NCI-H2196 treated with DMSO at 0.1 percent for 48 hours (cell line): ENCODE data around the gene PYHIN1.

Experiments used
- DNase-seq: peaks from one replicate; lab custom pipeline; 2025; ENCODE audit not compliant: unreplicated experiment; lab: John Stamatoyannopoulos, UW

Gene PYHIN1

GRCh38 chr1:159011751-159012150 lies 80.4 kb downstream of the PYHIN1 start:
- no peak for DNase-seq

GRCh38 chr1:159012495-159012894 lies 81.1 kb downstream of the PYHIN1 start:
- no peak for DNase-seq

GRCh38 chr1:159014003-159014571 lies 82.7 kb downstream of the PYHIN1 start:
- no peak for DNase-seq

GRCh38 chr1:159014851-159015250 lies 83.5 kb downstream of the PYHIN1 start:
- no peak for DNase-seq

DNA sequence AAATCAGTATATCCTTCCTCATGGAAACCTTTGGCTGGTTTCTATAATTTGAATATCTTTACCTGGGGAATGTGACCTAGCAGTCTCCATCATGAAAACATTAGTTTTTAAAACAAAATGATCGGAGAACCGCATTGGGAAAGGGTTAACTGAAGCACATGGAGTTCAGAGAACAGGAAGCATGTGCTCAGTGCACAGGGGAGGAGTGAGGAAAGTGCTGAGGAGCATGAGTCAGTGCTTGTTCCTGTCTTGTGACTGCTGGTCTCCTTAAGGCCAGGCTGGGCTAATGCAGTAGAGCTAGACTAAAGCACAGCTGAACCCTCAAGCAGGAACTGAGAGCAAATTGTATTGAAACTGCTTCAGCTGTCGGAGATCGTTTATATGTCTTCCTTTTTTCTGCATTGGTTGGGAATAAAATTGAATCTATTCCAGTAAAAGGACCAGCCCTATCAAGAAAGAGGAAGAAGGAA lies 84.1 kb downstream of the PYHIN1 start:
- DNase-seq, result no peak

DNA sequence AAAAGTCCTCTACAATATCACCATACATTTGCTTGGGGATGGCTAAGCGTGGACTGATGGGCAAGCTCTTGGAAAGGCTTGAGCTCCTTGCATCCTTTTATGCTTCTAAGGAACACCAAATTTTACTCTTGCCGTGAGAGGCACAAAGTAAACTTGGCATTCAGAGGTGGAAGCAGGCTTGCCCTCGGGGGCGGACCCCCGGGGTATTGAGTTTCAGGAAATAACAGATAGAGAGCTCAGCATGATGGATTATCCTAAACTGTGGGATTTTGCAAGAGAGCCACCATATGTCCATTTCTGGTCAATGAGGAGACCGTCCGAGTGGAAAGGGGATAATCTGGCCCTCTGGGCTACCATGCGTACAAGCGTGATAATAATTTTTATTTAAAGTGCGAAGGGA lies 92.4 kb downstream of the PYHIN1 start:
- DNase-seq, result no peak

- no peak for DNase-seq
Measured at GRCh38 chr1:159025043-159025442, 93.7 kb downstream of the PYHIN1 start.
